HepG2 (cell line): ENCODE data around the gene PDIA6. TPM values are rescaled to one million over a fixed set of nuclear protein-coding genes. Genes with fewer than 3 reads are reported as not detected.

Experiments used
- CAMTA2 ChIP-seq: sonication (generic); formaldehyde crosslinking; IDR thresholded peaks from 2 replicates; pipeline ENCODE4 v1.4.0; 2020; ENCODE audit warnings: mild to moderate bottlenecking, missing genetic modification reagents, borderline replicate concordance
- CBFB ChIP-seq: sonication (generic); formaldehyde crosslinking; IDR thresholded peaks from 2 replicates; pipeline ENCODE4 v1.4.0; 2020; ENCODE audit warnings: missing genetic modification reagents
- HIVEP1 ChIP-seq: sonication (generic); formaldehyde crosslinking; IDR thresholded peaks from 2 replicates; pipeline ENCODE4 v1.4.0; 2020; ENCODE audit warnings: mild to moderate bottlenecking, missing genetic modification reagents
- POGZ ChIP-seq: sonication (generic); formaldehyde crosslinking; IDR thresholded peaks from 2 replicates; pipeline ENCODE4 v1.4.0; 2020; ENCODE audit warnings: mild to moderate bottlenecking, missing genetic modification reagents
- PRDM15 ChIP-seq: sonication (generic); formaldehyde crosslinking; IDR thresholded peaks from 2 replicates; pipeline ENCODE4 v1.4.0; 2020; ENCODE audit warnings: missing genetic modification reagents
- REL ChIP-seq: sonication (generic); formaldehyde crosslinking; conservative IDR thresholded peaks from 2 replicates; pipeline ENCODE4 v1.8.0; 2022; ENCODE audit warnings: mild to moderate bottlenecking, missing genetic modification reagents, moderate library complexity
- ZNF225 ChIP-seq: sonication (generic); formaldehyde crosslinking; IDR thresholded peaks from 2 replicates; pipeline ENCODE4 v1.4.0; 2020; ENCODE audit warnings: mild to moderate bottlenecking, missing genetic modification reagents
- ZNF543 ChIP-seq: sonication (generic); formaldehyde crosslinking; IDR thresholded peaks from 2 replicates; pipeline ENCODE4 v1.4.0; 2020; ENCODE audit warnings: mild to moderate bottlenecking, missing genetic modification reagents
- ZNF709 ChIP-seq: sonication (generic); formaldehyde crosslinking; IDR thresholded peaks from 2 replicates; pipeline ENCODE4 v1.5.0; 2020; ENCODE audit warnings: mild to moderate bottlenecking, missing genetic modification reagents
- ZNF790 ChIP-seq: sonication (generic); formaldehyde crosslinking; IDR thresholded peaks from 2 replicates; pipeline ENCODE4 v1.8.0; 2022; ENCODE audit warnings: missing genetic modification reagents, mild to moderate bottlenecking, borderline replicate concordance
- polyA plus RNA-seq, 8 experiments: library from polyadenylated mRNA; depleted of rRNA in 3 of 8; stranded (reverse) in 7 of 8; unstranded in 1 of 8; fragments of >200 nt; fragmentation: Illumina TruSeq in 4 of 8; extraction: Trizol in 4 of 8; gene quantifications; 2 replicates each; pipeline versions ENCODE4 v1.2.1 to v1.2.3, GENCODE V29; 2011 to 2016; ENCODE audit warnings: low read depth in 4 of 8, missing spikeins in 1 of 8, mixed read lengths in 1 of 8; ENCODE audit not compliant: insufficient read depth in 1 of 8
- total RNA-seq, 5 experiments: library from RNA; depleted of rRNA; stranded (reverse); fragments of >200 nt; fragmentation: Illumina TruSeq; extraction: Trizol; gene quantifications; 2 replicates each; pipeline ENCODE4 v1.2.3, GENCODE V29; 2016; ENCODE audit warnings: low read depth in 1 of 5

PDIA6 gene
- total and polyA plus RNA-seq, 2 of the 13 experiments (the other 11 are each of a cell fraction or from before 2014, with no cell fraction given): 586 to 642 TPM

GRCh38 chr2:10762651-10763460 lies 49.7 kb downstream of the PDIA6 start (continued):
- TF ChIP-seq PRDM15 (CRISPR knock-in tag): no peak
- TF ChIP-seq CBFB (CRISPR knock-in tag): no peak
- TF ChIP-seq ZNF225 (CRISPR knock-in tag): peak; percentile 17; the same call in 1 of the 2 replicates
- TF ChIP-seq ZNF543: 0 out of 2 replicates have a peak, but pooled peaks have one; percentile 17
- 0 out of 2 replicates have a peak, but pooled peaks have one; percentile 28 for TF ChIP-seq CAMTA2
- TF ChIP-seq POGZ: 0 out of 2 replicates have a peak, but pooled peaks have one; percentile 34
- TF ChIP-seq ZNF790 (CRISPR knock-in tag): no peak
- TF ChIP-seq REL (CRISPR knock-in tag): no peak
- TF ChIP-seq HIVEP1: 0 out of 2 replicates have a peak, but pooled peaks have one; percentile 43
- 0 out of 2 replicates have a peak, but pooled peaks have one; percentile 29 for TF ChIP-seq ZNF709 (CRISPR knock-in tag)
